Aorta (tissue), 5 donors: ENCODE measurements around the gene TIAM1. TPM values are rescaled to one million over a fixed set of nuclear protein-coding genes. Genes with fewer than 3 reads are reported as not detected.

Source experiments
- ATAC-seq: fragments of 200-7000 bp; cut with Tn5 transposase; one replicate; pipeline ENCODE4 v1.9.1; 2022; ENCODE audit warnings: moderate library complexity; ENCODE audit not compliant: low FRiP score
- DNase-seq, 2 donors: peaks; one replicate each; pipeline ENCODE4 v3.0.0-alpha.2; 2020
- H3K27ac ChIP-seq, 2 donors: one replicate each; pipeline ENCODE4 v1.5.1; 2013; ENCODE audit warnings: low read length in 2 of 2, mild to moderate bottlenecking in 2 of 2, moderate library complexity in 2 of 2, control low read depth in 1 of 2, inconsistent platforms in 1 of 2, low read depth in 1 of 2
- H3K27me3 ChIP-seq, 2 donors: one replicate each; pipeline ENCODE4 v1.6.1; 2013; ENCODE audit warnings: control low read depth in 1 of 2, low read length in 1 of 2, mild to moderate bottlenecking in 1 of 2, moderate library complexity in 1 of 2; ENCODE audit not compliant: insufficient read depth in 2 of 2, control insufficient read depth in 1 of 2
- H3K36me3 ChIP-seq, 2 donors: one replicate each; pipeline ENCODE4 v1.6.1; 2013; ENCODE audit warnings: control low read depth in 1 of 2, low read length in 1 of 2, mild to moderate bottlenecking in 1 of 2; ENCODE audit not compliant: insufficient read depth in 2 of 2, control insufficient read depth in 1 of 2
- H3K4me1 ChIP-seq, 2 donors: one replicate each; pipeline ENCODE4 v1.6.1; 2013; ENCODE audit warnings: low read length in 2 of 2, control low read depth in 1 of 2, mild to moderate bottlenecking in 1 of 2, moderate library complexity in 1 of 2; ENCODE audit not compliant: insufficient read depth in 2 of 2, control insufficient read depth in 1 of 2
- H3K4me3 ChIP-seq, 2 donors: one replicate each; pipeline ENCODE4 v1.5.1; 2013; ENCODE audit warnings: low read length in 2 of 2, control low read depth in 1 of 2, mild to moderate bottlenecking in 1 of 2
- H3K9me3 ChIP-seq: one replicate; pipeline ENCODE4 v1.6.1; 2013; ENCODE audit warnings: mild to moderate bottlenecking, low read length; ENCODE audit not compliant: control insufficient read depth
- WGBS, 2 donors: extraction: QIAGEN DNeasy Blood & Tissue Kit; methylation state at CpG; one replicate each; pipeline ENCODE4 v1.1.7; 2013; 5-methylcytosine and 5-hydroxymethylcytosine counted together
- intact Hi-C, 2 donors: fragments of 100-400 bp; cut with DNase I; formaldehyde crosslinking; loops; one replicate each; pipeline versions ENCODE4 v1.14.2 to v1.15.0; 2022
- polyA plus RNA-seq, 2 donors: library from polyadenylated mRNA; stranded (reverse); fragments of 200-250 nt; gene quantifications; one replicate each; pipeline ENCODE4 v1.2.3, GENCODE V29; 2013
- total RNA-seq, 2 donors: library from RNA; stranded (reverse); fragmentation: NEBNext Ultra II Directional; extraction: Animal tissue kit (Norgen Biotek cat#: 25700); gene quantifications; one replicate each; pipeline ENCODE4 v1.2.1, GENCODE V29; 2021
- donor health status: healthy with polysubstance abuse.
- donor health status: Bipolar disorder and iron deficiency.
- donor health status: DM: no; HTN: no; CAD: no.
- donor health status: DM: no; HTN: no; CAD: no.
- donor health status: DM: yes; HTN: yes; CAD: no.

TIAM1 gene
- total and polyA plus RNA-seq, 4 donors, result 0.50 to 15.8 (median 12.9) TPM; not detected in 1

GRCh38 chr21:31262728-31263127 lies 81.3 kb downstream of the TIAM1 start:
- ATAC-seq (peak; percentile 16), DNase-seq (no peak)
- Histone ChIP-seq H3K36me3 (no peaks in the 10 kb centered on the region), H3K4me1 (no peaks in the 10 kb centered on the region), H3K27me3 (no peaks in the 10 kb centered on the region), H3K9me3 (peaks cover 2% of the 10 kb centered on the region), H3K4me3 (no peak overlapping the region), H3K27ac (no peak overlapping the region)
- WGBS, 2 donors, result 67 to 85% methylated on average over 4 of the region's 4 CpGs
- intact Hi-C loops, result no loop called here

- H3K4me3 ChIP-seq, result no peak overlapping the region
- H3K27me3 ChIP-seq, result no peaks in the 10 kb centered on the region
- WGBS, 2 donors, result 83 to 86% methylated on average over 8 of the region's 8 CpGs
- ATAC-seq (no peak), DNase-seq (no peak)
- no peaks in the 10 kb centered on the region for H3K36me3 ChIP-seq
- H3K27ac ChIP-seq, result no peak overlapping the region
- H3K4me1 ChIP-seq, result no peaks in the 10 kb centered on the region
- H3K9me3 ChIP-seq, result peaks cover 2% of the 10 kb centered on the region
- intact Hi-C loops, result no loop called here
Measured at GRCh38 chr21:31261759-31262158, 82.3 kb downstream of the TIAM1 start.

- intact Hi-C loops, result no loop called here
- WGBS, 2 donors, result 61 to 62% methylated on average over 4 of the region's 4 CpGs
- ATAC-seq, result no peak
- Histone ChIP-seq H3K36me3 (no peaks in the 10 kb centered on the region), H3K4me1 (no peaks in the 10 kb centered on the region), H3K27ac (no peak overlapping the region), H3K4me3 (no peak overlapping the region), H3K27me3 (no peaks in the 10 kb centered on the region), H3K9me3 (peaks cover 2% of the 10 kb centered on the region)
- DNase-seq, result no peak
Measured at GRCh38 chr21:31260790-31261189, 83.3 kb downstream of the TIAM1 start.

- Histone ChIP-seq H3K4me3 (no peak overlapping the region), H3K4me1 (no peaks in the 10 kb centered on the region), H3K27me3 (no peaks in the 10 kb centered on the region), H3K27ac (no peak overlapping the region), H3K9me3 (no peaks in the 10 kb centered on the region), H3K36me3 (no peaks in the 10 kb centered on the region)
- no peak for DNase-seq
- 41 to 47% methylated on average over 4 of the region's 4 CpGs for WGBS, 2 donors
- ATAC-seq, result no peak
- intact Hi-C loops, result no loop called here
Measured at GRCh38 chr21:31258073-31258472, 86.0 kb downstream of the TIAM1 start.

- Histone ChIP-seq H3K27me3 (no peaks in the 10 kb centered on the region), H3K4me1 (no peaks in the 10 kb centered on the region), H3K36me3 (no peaks in the 10 kb centered on the region), H3K4me3 (no peak overlapping the region), H3K9me3 (no peaks in the 10 kb centered on the region), H3K27ac (no peak overlapping the region)
- ATAC-seq, result no peak
- intact Hi-C loops, result no loop called here
- WGBS, 2 donors, result 70 to 74% methylated on average over 3 of the region's 3 CpGs
- no peak for DNase-seq
Measured at GRCh38 chr21:31257265-31257664, 86.8 kb downstream of the TIAM1 start.

- no peak for ATAC-seq
Measured at GRCh38 chr21:31255896-31256295, 88.2 kb downstream of the TIAM1 start.

GRCh38 chr21:31255036-31255435 lies 89.0 kb downstream of the TIAM1 start:
- WGBS, 2 donors, result 89 to 93% methylated on average over 4 of the region's 4 CpGs
- no peaks in the 10 kb centered on the region for H3K4me1 ChIP-seq
- DNase-seq, result no peak
- H3K27me3 ChIP-seq, result no peaks in the 10 kb centered on the region
- H3K36me3 ChIP-seq, result no peaks in the 10 kb centered on the region
- ATAC-seq, result no peak
- H3K9me3 ChIP-seq, result no peaks in the 10 kb centered on the region
- H3K4me3 ChIP-seq, result no peak overlapping the region
- intact Hi-C loops, result no loop called here
- H3K27ac ChIP-seq, result no peak overlapping the region

More at GRCh38 chr21:31255896-31256295, 88.2 kb downstream of the TIAM1 start:
- H3K9me3 ChIP-seq, result no peaks in the 10 kb centered on the region
- intact Hi-C loops, result no loop called here
- no peak overlapping the region for H3K27ac ChIP-seq
- H3K4me3 ChIP-seq, result no peak overlapping the region
- H3K27me3 ChIP-seq, result no peaks in the 10 kb centered on the region
- no peaks in the 10 kb centered on the region for H3K4me1 ChIP-seq
- no peaks in the 10 kb centered on the region for H3K36me3 ChIP-seq
- no peak for DNase-seq
- WGBS, 2 donors, result 57 to 73% methylated on average over 2 of the region's 2 CpGs

- ATAC-seq, result no peak
- Histone ChIP-seq H3K9me3 (peaks cover 2% of the 10 kb centered on the region), H3K4me1 (no peaks in the 10 kb centered on the region), H3K36me3 (no peaks in the 10 kb centered on the region), H3K27me3 (no peaks in the 10 kb centered on the region), H3K4me3 (no peak overlapping the region), H3K27ac (no peak overlapping the region)
- WGBS, 2 donors, result 93 to 98% methylated on average over 2 of the region's 2 CpGs
- intact Hi-C loops, result no loop called here
- no peak for DNase-seq
Measured at GRCh38 chr21:31254131-31254530, 89.9 kb downstream of the TIAM1 start.

- no peaks in the 10 kb centered on the region for H3K36me3 ChIP-seq
- no peak for DNase-seq
- 56 to 78% methylated on average over 3 of the region's 3 CpGs for WGBS, 2 donors
- H3K27me3 ChIP-seq, result no peaks in the 10 kb centered on the region
- no peak overlapping the region for H3K27ac ChIP-seq
- no peak for ATAC-seq
- intact Hi-C loops, result no loop called here
- H3K4me3 ChIP-seq, result no peak overlapping the region
- H3K9me3 ChIP-seq, result peaks cover 2% of the 10 kb centered on the region
- no peaks in the 10 kb centered on the region for H3K4me1 ChIP-seq
Measured at GRCh38 chr21:31253684-31254083, 90.4 kb downstream of the TIAM1 start.
